ENCODE data around the gene GUCY2D. TPM values are rescaled to one million over a fixed set of nuclear protein-coding genes. Genes with fewer than 3 reads are reported as not detected.

The GUCY2D gene
- polyA plus RNA-seq, 1 donor from 2014 or later, result 0.07 TPM

DNA sequence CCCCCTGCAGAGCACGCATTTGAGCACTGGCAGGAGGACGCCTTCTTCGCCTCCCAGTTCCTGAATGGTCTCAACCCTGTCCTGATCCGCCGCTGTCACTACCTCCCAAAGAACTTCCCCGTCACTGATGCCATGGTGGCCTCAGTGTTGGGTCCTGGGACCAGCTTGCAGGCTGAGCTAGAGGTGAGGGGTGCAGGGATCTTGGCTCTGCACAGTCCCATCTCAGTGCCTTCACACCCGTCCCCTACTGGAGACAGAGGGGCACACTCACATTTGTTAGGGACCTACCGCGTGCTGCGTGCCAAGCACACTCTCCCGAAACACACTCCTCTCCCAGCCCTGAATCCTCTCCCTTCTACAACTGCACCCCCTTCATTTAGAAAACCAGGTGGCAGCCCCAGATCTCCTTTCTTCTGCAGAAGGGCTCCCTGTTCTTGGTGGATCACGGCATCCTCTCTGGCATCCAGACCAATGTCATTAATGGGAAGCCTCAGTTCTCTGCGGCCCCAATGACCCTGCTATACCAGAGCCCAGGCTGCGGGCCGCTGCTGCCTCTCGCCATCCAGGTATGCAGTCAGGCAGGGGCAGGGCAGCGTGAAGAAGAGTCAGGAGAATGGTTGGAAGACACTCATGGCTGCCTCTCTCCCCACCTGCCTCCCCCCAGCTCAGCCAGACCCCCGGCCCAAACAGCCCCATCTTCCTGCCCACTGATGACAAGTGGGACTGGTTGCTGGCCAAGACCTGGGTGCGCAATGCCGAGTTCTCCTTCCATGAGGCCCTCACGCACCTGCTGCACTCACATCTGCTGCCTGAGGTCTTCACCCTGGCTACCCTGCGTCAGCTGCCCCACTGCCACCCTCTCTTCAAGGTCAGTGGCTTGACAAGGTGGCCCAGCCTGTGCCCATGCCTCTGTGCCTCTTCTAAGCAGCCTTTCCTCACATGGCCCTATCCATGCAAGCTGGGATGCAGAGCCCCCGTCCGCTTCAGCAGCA is 42.7 kb downstream of the GUCY2D start:
- H3K9ac ChIP-seq (ENCODE audit: low read length), result no peak overlapping the region
- H3F3A ChIP-seq (ENCODE audit: insufficient read depth, low read length, poor library complexity, severe bottlenecking), result no peaks in the 10 kb centered on the region
- no peaks in the 10 kb centered on the region for H3K27me3 ChIP-seq (ENCODE audit: insufficient read depth, low read depth, low read length)
- no peaks in the 10 kb centered on the region for H3K9me2 ChIP-seq (ENCODE audit: insufficient read depth, low read length)
- no peaks in the 10 kb centered on the region for H3K9me3 ChIP-seq (ENCODE audit: low read length)
- no peak overlapping the region for H3K4me3 ChIP-seq (ENCODE audit: low read length)
- H3K36me3 ChIP-seq (ENCODE audit: insufficient read depth, low read length), result no peaks in the 10 kb centered on the region
- H3K4me2 ChIP-seq (ENCODE audit: low read length), result no peak overlapping the region
- no peaks in the 10 kb centered on the region for H4K20me1 ChIP-seq (ENCODE audit: insufficient read depth)
- H2AFZ ChIP-seq (ENCODE audit: low read depth, low read length), result no peak overlapping the region
- H3K27ac ChIP-seq (ENCODE audit: low read length), result no peak overlapping the region
- TF ChIP-seq TAF1 (IDR thresholded peaks at IDR 0.05; ENCODE audit: low read depth) (no peak), MXI1 (conservative IDR thresholded peaks at IDR 0.05; ENCODE audit: poor library complexity, severe bottlenecking) (no peak), EZH2 (IDR thresholded peaks at IDR 0.05; ENCODE audit: borderline replicate concordance, insufficient read depth, low read length, poor library complexity, severe bottlenecking) (no peak), POLR2AphosphoS5 (IDR thresholded peaks at IDR 0.05) (no peak), CTCF (IDR thresholded peaks at IDR 0.05; ENCODE audit: poor library complexity, severe bottlenecking) (no peak), REST (IDR thresholded peaks at IDR 0.05; ENCODE audit: borderline replicate concordance) (no peak)
- no peaks in the 10 kb centered on the region for H3K79me2 ChIP-seq (replicated peaks; ENCODE audit: insufficient read depth, low read length)

DNA sequence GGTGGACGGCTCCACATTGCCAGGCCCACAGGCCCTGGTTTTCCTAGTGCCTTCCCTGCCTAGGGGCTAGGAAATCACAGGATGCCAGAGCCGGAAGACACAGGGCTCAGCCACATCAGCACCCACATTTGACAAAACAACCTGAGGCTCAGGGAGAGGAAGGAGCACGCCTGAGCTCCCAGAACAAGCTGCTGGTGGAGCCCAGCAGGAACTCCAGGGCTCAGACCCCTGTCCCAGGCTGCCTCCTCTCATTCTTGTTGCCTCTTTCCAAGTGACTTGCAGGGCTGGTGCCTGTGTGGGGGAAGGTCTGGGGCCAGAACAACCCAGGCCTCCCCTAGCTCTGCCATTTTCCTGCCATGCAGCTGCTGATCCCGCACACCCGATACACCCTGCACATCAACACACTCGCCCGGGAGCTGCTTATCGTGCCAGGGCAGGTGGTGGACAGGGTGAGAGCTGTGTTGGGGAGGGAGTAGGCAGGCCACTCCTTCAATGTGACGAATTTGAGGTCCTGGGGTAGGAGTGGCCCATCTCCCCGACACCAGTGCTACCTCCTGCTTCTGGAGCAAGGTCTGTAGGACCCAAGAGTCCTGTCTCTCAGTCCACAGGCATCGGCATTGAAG is 44.0 kb downstream of the GUCY2D start:
- H3K27me3 ChIP-seq (ENCODE audit: insufficient read depth, low read depth, low read length), result no peaks in the 10 kb centered on the region
- H4K20me1 ChIP-seq (ENCODE audit: insufficient read depth), result no peaks in the 10 kb centered on the region
- no peak overlapping the region for H3K4me3 ChIP-seq (ENCODE audit: low read length)
- H2AFZ ChIP-seq (ENCODE audit: low read depth, low read length), result no peak overlapping the region
- H3K27ac ChIP-seq (ENCODE audit: low read length), result no peak overlapping the region
- no peaks in the 10 kb centered on the region for H3K9me2 ChIP-seq (ENCODE audit: insufficient read depth, low read length)
- H3K79me2 ChIP-seq (replicated peaks; ENCODE audit: insufficient read depth, low read length), result no peaks in the 10 kb centered on the region
- no peak overlapping the region for H3K4me2 ChIP-seq (ENCODE audit: low read length)
- H3K9ac ChIP-seq (ENCODE audit: low read length), result no peak overlapping the region
- no peaks in the 10 kb centered on the region for H3F3A ChIP-seq (ENCODE audit: insufficient read depth, low read length, poor library complexity, severe bottlenecking)
- no peaks in the 10 kb centered on the region for H3K9me3 ChIP-seq (ENCODE audit: low read length)
- no peaks in the 10 kb centered on the region for H3K36me3 ChIP-seq (ENCODE audit: insufficient read depth, low read length)
- TF ChIP-seq POLR2AphosphoS5 (IDR thresholded peaks at IDR 0.05) (no peak), TAF1 (IDR thresholded peaks at IDR 0.05; ENCODE audit: low read depth) (no peak)

All from neural cell (in vitro differentiated cells).